HCT116 (cell line): Measurements from ENCODE around the gene TEPSIN. TPM values are rescaled to one million over a fixed set of nuclear protein-coding genes. Genes with fewer than 3 reads are reported as not detected.
A peak's percentile ranks its signal among the peaks of the same experiment; 100 is the strongest.

Experiments used
- ATAC-seq: fragments of 200-7000 bp; cut with Tn5 transposase; 2 replicates; pipeline ENCODE4 v1.9.1; 2020; ENCODE audit warnings: mild to moderate bottlenecking, moderate library complexity
- BruUV-seq: library from RNA; stranded (reverse); fragments of 400-500 nt; replicated peaks from 2 replicates; lab custom pipeline; 2021; lab: Mats Ljungman, UMichigan
- CTCF ChIA-PET: fragments of 300-600 bp; sonication (Branson Sonifier 250); formaldehyde crosslinking; loops from one replicate; lab custom pipeline; 2021; ENCODE audit warnings: antibody characterized with exemption; lab: Charles Lee
- POLR2A ChIA-PET: fragments of 300-600, 350-600 bp; sonication (Branson Sonifier 250); formaldehyde crosslinking; loops from one replicate; lab custom pipeline; 2021; ENCODE audit warnings: antibody characterized with exemption; lab: Charles Lee
- RAD21 ChIA-PET, 2 experiments: fragments of 300-600 bp; sonication (Branson Sonifier 250); formaldehyde crosslinking; loops; one replicate each; lab custom pipeline; 2023; ENCODE audit warnings: low total read pairs in 2 of 2; ENCODE audit not compliant: uncharacterized antibody in 2 of 2, unreplicated experiment in 2 of 2, low non-redundant PET in 1 of 2; lab: Charles Lee
- DNase-seq: peaks from one replicate; pipeline ENCODE4 v3.0.0-alpha.2; 2010; ENCODE audit warnings: low read depth, low spot score
- H2AFZ ChIP-seq: fragments of 200-600 bp; shearing (Covaris generic), sonication (generic); 2 replicates; pipeline ENCODE4 v1.6.1; 2017; ENCODE audit warnings: low read depth, mixed run types, mixed read lengths, antibody characterized with exemption, low read length; ENCODE audit not compliant: poor library complexity, severe bottlenecking
- H3K27ac ChIP-seq: 2 replicates; pipeline ENCODE4 v1.5.1; 2012; ENCODE audit warnings: low read depth, low read length
- H3K27me3 ChIP-seq: fragments of 200-600 bp; sonication (generic); 2 replicates; pipeline ENCODE4 v1.6.1; 2016; ENCODE audit warnings: mixed run types, low read length, mixed read lengths; ENCODE audit not compliant: insufficient read depth
- H3K36me3 ChIP-seq, 2 experiments: fragments of 200-500 bp in 1 of 2; fragments of 200-600 bp in 1 of 2; sonication (Bioruptor generic) in 1 of 2; sonication (generic) in 1 of 2; 2 replicates each; pipeline versions ENCODE4 v1.5.1 to v1.6.1; 2014 to 2016; ENCODE audit warnings: low read length in 2 of 2, inconsistent platforms in 1 of 2, mixed read lengths in 1 of 2, mixed run types in 1 of 2; ENCODE audit not compliant: insufficient read depth in 2 of 2, control insufficient read depth in 1 of 2
- H3K4me1 ChIP-seq, 2 experiments: fragments of 200-600 bp in 1 of 2; sonication (generic) in 1 of 2; 2 replicates each; pipeline versions ENCODE4 v1.5.1 to v1.6.1; 2012 to 2017; ENCODE audit warnings: low read length in 2 of 2, inconsistent platforms in 1 of 2, mild to moderate bottlenecking in 1 of 2, mixed read lengths in 1 of 2, mixed run types in 1 of 2, moderate library complexity in 1 of 2; ENCODE audit not compliant: insufficient read depth in 2 of 2, control insufficient read depth in 1 of 2
- H3K4me2 ChIP-seq: fragments of 200-600 bp; sonication (generic); 2 replicates; pipeline ENCODE4 v1.6.1; 2017; ENCODE audit warnings: mixed run types, low read length, mixed read lengths
- H3K4me3 ChIP-seq, 2 experiments: fragments of 200-600 bp in 1 of 2; sonication (generic) in 1 of 2; replicated peaks in 1 of 2; 2 replicates each; pipeline ENCODE4 v1.5.1; 2011 to 2016; ENCODE audit warnings: low read length in 2 of 2, control low read depth in 1 of 2, low read depth in 1 of 2, mild to moderate bottlenecking in 1 of 2, mixed read lengths in 1 of 2, mixed run types in 1 of 2
- H3K79me2 ChIP-seq: fragments of 200-600 bp; sonication (generic); 2 replicates; pipeline ENCODE4 v1.6.1; 2017; ENCODE audit warnings: mild to moderate bottlenecking, mixed run types, low read length, moderate library complexity, mixed read lengths; ENCODE audit not compliant: insufficient read depth
- H3K9ac ChIP-seq: fragments of 200-600 bp; sonication (generic); 2 replicates; pipeline ENCODE4 v1.6.1; 2016; ENCODE audit warnings: low read length, mixed read lengths
- H3K9me2 ChIP-seq: fragments of 200-600 bp; sonication (generic), shearing (Covaris generic); 2 replicates; pipeline ENCODE4 v1.6.1; 2017; ENCODE audit warnings: mixed run types, mild to moderate bottlenecking, moderate library complexity; ENCODE audit not compliant: insufficient read depth
- H3K9me3 ChIP-seq, 2 experiments: fragments of 200-500 bp in 1 of 2; fragments of 200-600 bp in 1 of 2; sonication (Bioruptor generic) in 1 of 2; sonication (generic) in 1 of 2; 2 replicates each; pipeline ENCODE4 v1.6.1; 2014 to 2017; ENCODE audit warnings: low read length in 2 of 2, mixed read lengths in 2 of 2, inconsistent platforms in 1 of 2, low read depth in 1 of 2, mild to moderate bottlenecking in 1 of 2, mixed run types in 1 of 2, moderate library complexity in 1 of 2; ENCODE audit not compliant: control insufficient read depth in 1 of 2, insufficient read depth in 1 of 2
- H4K20me1 ChIP-seq: fragments of 200-600 bp; sonication (generic), shearing (Covaris generic); 2 replicates; pipeline ENCODE4 v1.6.1; 2017; ENCODE audit warnings: mixed run types, mild to moderate bottlenecking, moderate library complexity; ENCODE audit not compliant: insufficient read depth
- ATF3 ChIP-seq: IDR thresholded peaks from 2 replicates; pipeline ENCODE4 v1.6.1; 2012
- CEBPB ChIP-seq: IDR thresholded peaks from 2 replicates; pipeline ENCODE4 v1.6.1; 2012; ENCODE audit warnings: low read depth
- EGR1 ChIP-seq: IDR thresholded peaks from 2 replicates; pipeline ENCODE4 v1.6.1; 2012; ENCODE audit warnings: low read depth
- ELF1 ChIP-seq: IDR thresholded peaks from 2 replicates; pipeline ENCODE4 v1.6.1; 2012; ENCODE audit warnings: low read depth, borderline replicate concordance
- FOSL1 ChIP-seq: IDR thresholded peaks from 2 replicates; pipeline ENCODE4 v1.6.1; 2012; ENCODE audit warnings: low read depth
- JUND ChIP-seq: IDR thresholded peaks from 2 replicates; pipeline ENCODE4 v1.6.1; 2012
- POLR2A ChIP-seq: IDR thresholded peaks from 2 replicates; pipeline ENCODE4 v1.7.0; 2011; ENCODE audit warnings: borderline replicate concordance; ENCODE audit not compliant: insufficient read depth, insufficient read length; ENCODE audit errors: extremely low read depth
- REST ChIP-seq: IDR thresholded peaks from 2 replicates; pipeline ENCODE4 v1.6.1; 2012; ENCODE audit warnings: low read depth
- SP1 ChIP-seq: IDR thresholded peaks from 2 replicates; pipeline ENCODE4 v1.6.1; 2012; ENCODE audit warnings: low read depth
- TCF7L2 ChIP-seq: IDR thresholded peaks from 2 replicates; pipeline ENCODE4 v1.7.0; 2011; ENCODE audit warnings: borderline replicate concordance, inconsistent platforms; ENCODE audit not compliant: insufficient read depth, insufficient read length; ENCODE audit errors: extremely low read depth
- YY1 ChIP-seq: IDR thresholded peaks from 2 replicates; pipeline ENCODE4 v1.6.1; 2011; ENCODE audit warnings: low read length, low read depth, moderate library complexity, mild to moderate bottlenecking; ENCODE audit not compliant: insufficient replicate concordance; ENCODE audit errors: extremely low read depth
- ZBTB33 ChIP-seq: IDR thresholded peaks from 2 replicates; pipeline ENCODE4 v1.6.1; 2011; ENCODE audit warnings: mild to moderate bottlenecking, low read length, moderate library complexity; ENCODE audit not compliant: insufficient replicate concordance; ENCODE audit errors: extremely low read depth
- intact Hi-C: fragments of 100-400 bp; cut with micrococcal nuclease; formaldehyde crosslinking; loops from 2 replicates; pipeline ENCODE4 v1.10.0; 2022
- total RNA-seq: library from RNA; stranded (reverse); gene quantifications from one replicate; pipeline ENCODE4 v1.2.1, GENCODE V29; 2021; ENCODE audit not compliant: unreplicated experiment
- TF ChIP-seq, protein P1 (sequence below), 3 experiments: fragments of 200-600 bp in 1 of 3; sonication (generic) in 1 of 3; IDR thresholded peaks in 2 of 3; conservative IDR thresholded peaks in 1 of 3; 2 replicates each; pipeline ENCODE4 v1.5.1; 2012 to 2017; ENCODE audit warnings: low read depth in 2 of 3, low read length in 2 of 3, antibody characterized with exemption in 1 of 3, borderline replicate concordance in 1 of 3, control low read depth in 1 of 3, mild to moderate bottlenecking in 1 of 3, mixed read lengths in 1 of 3, mixed run types in 1 of 3, moderate library complexity in 1 of 3; ENCODE audit not compliant: insufficient read depth in 1 of 3

TEPSIN gene
- total RNA-seq, 1 experiment from 2014 or later = 50.6 TPM

GRCh38 chr17:81210868-81211267 is 28.0 kb downstream of the TEPSIN start:
- Histone ChIP-seq H3K9ac (no peak overlapping the region), H3K4me3 (no peak overlapping the region), H3K27ac (no peak overlapping the region), H3K4me2 (no peak overlapping the region), H3K4me1 (no peaks in the 10 kb centered on the region), H3K9me2 (no peaks in the 10 kb centered on the region), H3K9me3 (no peaks in the 10 kb centered on the region), H3K27me3 (no peaks in the 10 kb centered on the region), H4K20me1 (no peaks in the 10 kb centered on the region), H3K36me3 (peaks cover 0 to 2% of the 10 kb centered on the region in 2 experiments; a peak in 1 of 4 replicates), H3K79me2 (no peaks in the 10 kb centered on the region), H2AFZ (no peak overlapping the region)
- ATAC-seq (peak; percentile 64), DNase-seq (no peak)
- ChIA-PET POLR2A (no interaction called here), CTCF (no interaction called here), RAD21 (no interaction called here)
- no peak for TF ChIP-seq ELF1
- TF ChIP-seq EGR1 = no peak
- no peak for TF ChIP-seq FOSL1
- TF ChIP-seq ATF3 = no peak
- TF ChIP-seq REST = no peak
- TF ChIP-seq, protein P1, sequence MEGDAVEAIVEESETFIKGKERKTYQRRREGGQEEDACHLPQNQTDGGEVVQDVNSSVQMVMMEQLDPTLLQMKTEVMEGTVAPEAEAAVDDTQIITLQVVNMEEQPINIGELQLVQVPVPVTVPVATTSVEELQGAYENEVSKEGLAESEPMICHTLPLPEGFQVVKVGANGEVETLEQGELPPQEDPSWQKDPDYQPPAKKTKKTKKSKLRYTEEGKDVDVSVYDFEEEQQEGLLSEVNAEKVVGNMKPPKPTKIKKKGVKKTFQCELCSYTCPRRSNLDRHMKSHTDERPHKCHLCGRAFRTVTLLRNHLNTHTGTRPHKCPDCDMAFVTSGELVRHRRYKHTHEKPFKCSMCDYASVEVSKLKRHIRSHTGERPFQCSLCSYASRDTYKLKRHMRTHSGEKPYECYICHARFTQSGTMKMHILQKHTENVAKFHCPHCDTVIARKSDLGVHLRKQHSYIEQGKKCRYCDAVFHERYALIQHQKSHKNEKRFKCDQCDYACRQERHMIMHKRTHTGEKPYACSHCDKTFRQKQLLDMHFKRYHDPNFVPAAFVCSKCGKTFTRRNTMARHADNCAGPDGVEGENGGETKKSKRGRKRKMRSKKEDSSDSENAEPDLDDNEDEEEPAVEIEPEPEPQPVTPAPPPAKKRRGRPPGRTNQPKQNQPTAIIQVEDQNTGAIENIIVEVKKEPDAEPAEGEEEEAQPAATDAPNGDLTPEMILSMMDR (IDR thresholded peaks at IDR 0.05 in 2 of 3, conservative IDR thresholded peaks at IDR 0.05 in 1 of 3; ENCODE audit: borderline replicate concordance in 1 of 3, insufficient read depth in 1 of 3, low read depth in 2 of 3, low read length in 2 of 3) = no peak
- TF ChIP-seq TCF7L2 = no peak
- TF ChIP-seq YY1 = no peak
- TF ChIP-seq CEBPB = no peak
- TF ChIP-seq JUND = no peak
- no peak for TF ChIP-seq SP1
- no peak for TF ChIP-seq POLR2A
- TF ChIP-seq ZBTB33 = no peak
- no TSS peak for BruUV-seq
- intact Hi-C loops = no loop called here
